Muscle of leg (tissue), 16 donors: ENCODE data around the gene PARP14. TPM values are rescaled to one million over a fixed set of nuclear protein-coding genes. Genes with fewer than 3 reads are reported as not detected.
A peak's percentile ranks its signal among the peaks of the same experiment; 100 is the strongest.
"Not testable (repeated sequence)": the region's sequence is repeated elsewhere in the genome, so short reads cannot be mapped to it uniquely, and the experiment has no call there.

Source experiments
- DNase-seq: peaks from one replicate; pipeline ENCODE4 v3.0.0; 2013
- H3K27ac ChIP-seq: one replicate; pipeline ENCODE4 v1.5.1; 2013; ENCODE audit warnings: mild to moderate bottlenecking, low read length, control low read depth
- H3K27me3 ChIP-seq: one replicate; pipeline ENCODE4 v1.6.1; 2013; ENCODE audit warnings: low read length; ENCODE audit not compliant: control insufficient read depth, insufficient read depth
- H3K36me3 ChIP-seq: one replicate; pipeline ENCODE4 v1.6.1; 2013; ENCODE audit warnings: low read length; ENCODE audit not compliant: control insufficient read depth, insufficient read depth
- H3K4me1 ChIP-seq: one replicate; pipeline ENCODE4 v1.6.1; 2013; ENCODE audit warnings: low read length; ENCODE audit not compliant: control insufficient read depth, insufficient read depth
- H3K4me3 ChIP-seq: one replicate; pipeline ENCODE4 v1.5.1; 2013; ENCODE audit warnings: low read length, control low read depth
- H3K9me3 ChIP-seq: replicated peaks from 2 replicates; pipeline ENCODE4 v1.6.1; 2013; ENCODE audit warnings: low read depth, low read length; ENCODE audit not compliant: control insufficient read depth
- WGBS: methylation state at CpG from one replicate; pipeline ENCODE4 v1.1.5; 2013; ENCODE audit warnings: missing lambda C conversion rate; ENCODE audit not compliant: insufficient coverage; 5-methylcytosine and 5-hydroxymethylcytosine counted together
- long read RNA-seq, 11 donors: transcript quantifications; one replicate each; lab custom pipeline, GENCODE V29; 2026
- polyA plus RNA-seq, 8 donors: library from polyadenylated mRNA; unstranded; fragments of 120-200 nt; gene quantifications; one replicate each; pipeline versions ENCODE4 v1.2.1 to v1.2.3, GENCODE V29; 2013; ENCODE audit warnings: inconsistent platforms in 1 of 8, low replicate concordance in 1 of 8; ENCODE audit not compliant: insufficient read length in 8 of 8, insufficient read depth in 1 of 8
- total RNA-seq: library from RNA; stranded (reverse); fragments of 120-200 nt; gene quantifications from one replicate; pipeline ENCODE4 v1.2.4, GENCODE V29; 2013

The PARP14 gene
- total RNA-seq (12.9 TPM), polyA plus RNA-seq (1 to 10 TPM; 6.6 to 9.4 (median 8.7) TPM)
- long read RNA-seq, donor 1, full-length matches to known transcripts = 1 of 1 reads
- long read RNA-seq, donor 1, partial matches to known transcripts = 0 of 1 reads
- long read RNA-seq, donor 1, other reads (novel, unspliced or antisense) = 0 of 1 reads
- long read RNA-seq, donor 2 = 0 reads
- long read RNA-seq, donor 3 = 0 reads
- long read RNA-seq, donor 4 = 0 reads
- long read RNA-seq, donor 5 = 0 reads
- long read RNA-seq, donor 6 = 0 reads
- long read RNA-seq, donor 7 = 0 reads
- long read RNA-seq, donor 8 = 0 reads
- long read RNA-seq, donor 9 = 0 reads
- long read RNA-seq, donor 10 = 0 reads
- long read RNA-seq, donor 11 = 0 reads

- Histone ChIP-seq H3K27me3 (no peaks in the 10 kb centered on the region), H3K36me3 (peaks cover 8% of the 10 kb centered on the region), H3K27ac (peak within 1 kb of the TSS; percentile 96), H3K4me1 (peaks cover 25% of the 10 kb centered on the region), H3K4me3 (peak within 1 kb of the TSS; percentile 85), H3K9me3 (no peaks in the 10 kb centered on the region)
- WGBS = 1% methylated on average over 44 of the region's 63 CpGs
- peak; percentile 91 for DNase-seq
Measured at GRCh38 chr3:122680475-122681283, at the start of gene PARP14. Gene PARP14 (plus strand): TSS chr3:122680839. CDS start chr3:122680884, 45 bp downstream.

DNA sequence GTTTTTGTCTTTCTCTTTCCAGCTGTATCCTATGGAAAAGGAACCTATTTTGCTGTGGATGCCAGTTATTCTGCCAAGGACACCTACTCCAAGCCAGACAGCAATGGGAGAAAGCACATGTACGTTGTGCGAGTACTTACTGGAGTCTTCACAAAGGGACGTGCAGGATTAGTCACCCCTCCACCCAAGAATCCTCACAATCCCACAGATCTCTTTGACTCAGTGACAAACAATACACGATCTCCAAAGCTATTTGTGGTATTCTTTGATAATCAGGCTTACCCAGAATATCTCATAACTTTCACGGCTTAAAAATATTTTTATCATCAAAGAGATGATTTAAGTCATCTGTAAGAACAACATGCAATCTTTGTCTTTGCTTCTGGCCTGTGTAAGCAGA lies 44.9 kb upstream of the PARP14 start:
- Histone ChIP-seq H3K27ac (no peak overlapping the region), H3K36me3 (no peaks in the 10 kb centered on the region), H3K27me3 (no peaks in the 10 kb centered on the region), H3K9me3 (no peaks in the 10 kb centered on the region), H3K4me1 (no peaks in the 10 kb centered on the region), H3K4me3 (no peak overlapping the region)
- 90% methylated on average over 2 of the region's 5 CpGs for WGBS
- no peak for DNase-seq

DNA sequence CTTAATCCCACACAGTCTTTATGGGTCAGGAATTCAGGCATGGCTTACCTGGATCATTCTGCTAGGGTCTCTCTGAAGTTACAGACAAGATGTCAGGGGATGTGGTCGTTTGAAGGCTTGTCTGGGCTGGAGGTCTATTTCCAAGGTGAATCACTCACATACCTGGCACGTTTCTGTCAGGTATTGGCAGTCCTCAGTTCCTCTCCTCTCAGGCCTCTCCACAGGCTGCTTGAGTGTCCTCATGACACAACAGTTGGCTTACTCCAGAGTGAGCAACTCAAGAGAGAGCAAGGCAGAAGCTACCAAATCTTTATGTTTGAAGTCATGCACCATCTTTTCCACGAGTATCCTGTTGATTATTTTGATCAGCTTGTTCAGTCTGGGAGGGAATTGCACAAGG lies 43.9 kb upstream of the PARP14 start:
- 92% methylated on average over 2 of the region's 3 CpGs for WGBS
- no peak for DNase-seq
- Histone ChIP-seq H3K4me3 (no peak overlapping the region), H3K9me3 (no peaks in the 10 kb centered on the region), H3K36me3 (no peaks in the 10 kb centered on the region), H3K27ac (no peak overlapping the region), H3K4me1 (no peaks in the 10 kb centered on the region), H3K27me3 (no peaks in the 10 kb centered on the region)

DNA sequence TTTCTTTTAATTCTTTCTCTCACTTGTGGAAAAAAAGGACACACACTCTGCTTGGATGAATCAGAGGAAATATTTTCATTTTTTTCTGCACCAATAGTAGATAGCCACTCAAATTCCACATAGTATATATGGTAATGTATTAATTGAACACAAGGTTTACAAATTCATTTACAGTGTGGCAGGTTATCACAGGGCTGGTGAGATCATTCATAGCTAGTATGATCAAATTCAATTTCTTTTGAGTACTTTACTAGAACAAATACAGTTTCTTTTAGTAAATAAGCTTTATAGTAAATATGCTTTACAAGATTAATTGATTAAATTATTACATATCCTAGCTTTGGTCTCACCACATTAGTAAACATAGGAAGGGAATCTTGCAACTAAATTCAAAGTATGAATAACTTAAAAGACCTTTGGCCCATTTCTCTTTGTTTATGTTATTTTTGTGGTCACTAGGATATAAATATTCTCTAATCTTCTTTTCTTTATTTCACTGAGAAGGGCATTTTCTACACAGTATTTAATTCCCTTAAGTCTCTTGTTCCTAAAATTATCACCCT lies 40.1 kb upstream of the PARP14 start:
- Histone ChIP-seq H3K9me3 (no peaks in the 10 kb centered on the region), H3K4me3 (no peak overlapping the region), H3K27me3 (no peaks in the 10 kb centered on the region), H3K27ac (no peak overlapping the region), H3K4me1 (no peaks in the 10 kb centered on the region), H3K36me3 (no peaks in the 10 kb centered on the region)
- no peak for DNase-seq

DNA sequence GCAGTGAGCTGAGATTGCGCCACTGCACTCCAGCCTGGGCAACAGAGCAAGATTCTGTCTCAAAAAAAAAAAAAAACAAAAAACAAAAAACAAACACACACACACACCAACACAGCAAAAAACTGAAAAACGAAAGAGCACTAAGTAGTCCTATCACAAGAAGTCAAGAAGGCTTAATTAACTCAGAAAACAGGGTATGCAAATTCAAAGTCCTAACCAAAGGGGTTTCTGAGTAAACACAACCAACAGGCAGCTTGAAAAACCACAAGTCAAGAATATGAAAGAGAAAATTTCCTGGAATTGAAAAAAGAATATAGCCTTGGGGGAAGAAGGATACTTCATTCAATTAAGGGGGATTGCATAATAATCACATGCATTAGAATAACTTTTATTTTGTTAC lies 37.7 kb upstream of the PARP14 start:
- no peaks in the 10 kb centered on the region for H3K9me3 ChIP-seq
- H3K4me3 ChIP-seq = no peak overlapping the region
- no peak for DNase-seq
- no peaks in the 10 kb centered on the region for H3K36me3 ChIP-seq
- WGBS = no CpG with 5 or more reads among the region's 2 CpGs
- no peak overlapping the region for H3K27ac ChIP-seq
- H3K4me1 ChIP-seq = no peaks in the 10 kb centered on the region
- H3K27me3 ChIP-seq = no peaks in the 10 kb centered on the region

GRCh38 chr3:122646146-122646988 lies 34.3 kb upstream of the PARP14 start:
- WGBS = no CpG with 5 or more reads among the region's 5 CpGs
- no peaks in the 10 kb centered on the region for H3K36me3 ChIP-seq
- no peak overlapping the region for H3K27ac ChIP-seq
- H3K27me3 ChIP-seq = peaks cover 2% of the 10 kb centered on the region
- DNase-seq = no peak
- H3K9me3 ChIP-seq = no peaks in the 10 kb centered on the region
- no peaks in the 10 kb centered on the region for H3K4me1 ChIP-seq
- H3K4me3 ChIP-seq = no peak overlapping the region

DNA sequence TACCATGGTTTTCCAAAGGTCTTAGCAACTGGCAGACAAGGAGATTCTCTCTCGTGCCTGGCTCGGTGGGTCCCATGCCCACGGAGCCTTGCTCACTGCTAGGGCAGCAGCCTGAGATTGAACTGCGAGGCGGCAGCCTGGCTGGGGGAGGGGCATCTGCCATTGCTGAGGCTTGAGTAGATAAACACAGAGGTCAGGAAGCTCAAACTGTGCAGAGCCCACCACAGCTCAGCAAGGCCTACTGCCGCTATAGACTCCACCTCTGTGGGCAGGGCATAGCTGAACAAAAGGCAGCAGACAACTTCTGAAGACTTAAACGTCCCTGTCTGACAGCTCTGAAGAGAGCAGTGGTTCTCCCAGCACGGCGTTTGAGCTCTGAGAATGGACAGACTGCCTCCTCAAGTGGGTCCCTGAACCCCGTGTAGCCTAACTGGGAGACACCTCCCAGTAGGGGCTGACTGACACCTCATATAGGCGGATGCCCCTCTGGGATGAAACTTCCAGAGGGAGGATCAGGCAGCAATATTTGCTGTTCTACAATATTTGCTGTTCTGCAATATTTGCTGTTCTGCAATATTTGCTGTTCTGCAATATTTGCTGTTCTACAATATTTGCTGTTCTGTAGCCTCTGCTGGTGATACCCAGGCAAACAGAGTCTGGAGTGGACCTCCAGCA lies 29.3 kb upstream of the PARP14 start:
- not testable (repeated sequence) for H3K27me3 ChIP-seq, H3K27ac ChIP-seq, H3K36me3 ChIP-seq, DNase-seq, H3K4me1 ChIP-seq, H3K4me3 ChIP-seq, H3K9me3 ChIP-seq
- WGBS = 73% methylated on average over 10 of the region's 11 CpGs

- DNase-seq, H3K36me3 ChIP-seq, H3K27ac ChIP-seq, H3K27me3 ChIP-seq, H3K4me3 ChIP-seq, H3K9me3 ChIP-seq, H3K4me1 ChIP-seq: not testable (repeated sequence)
- 68% methylated on average over 3 of the region's 6 CpGs for WGBS
Measured at GRCh38 chr3:122651962-122652361, 28.7 kb upstream of the PARP14 start.

DNA sequence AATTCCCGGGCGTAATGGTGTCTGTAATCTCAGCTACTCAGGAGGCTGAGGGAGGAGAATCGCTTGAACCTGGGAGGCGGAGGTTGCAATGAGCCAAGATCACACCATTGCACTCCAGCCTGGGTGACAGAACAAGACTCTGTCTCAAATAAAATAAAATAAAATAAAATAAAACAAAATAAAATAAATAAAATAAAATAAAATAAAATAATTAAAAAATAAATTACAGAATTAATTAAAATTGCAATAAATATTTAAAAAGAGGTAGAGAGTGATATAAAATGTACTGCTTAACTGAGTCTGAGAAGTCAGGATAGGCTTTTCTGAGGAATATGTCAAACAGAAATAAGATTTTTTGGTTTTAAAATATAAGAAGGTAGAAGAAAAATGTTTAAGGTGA lies 22.3 kb upstream of the PARP14 start:
- H3K4me1 ChIP-seq, H3K27me3 ChIP-seq, DNase-seq, H3K27ac ChIP-seq, H3K36me3 ChIP-seq, H3K4me3 ChIP-seq, H3K9me3 ChIP-seq: not testable (repeated sequence)
- no CpG with 5 or more reads among the region's 4 CpGs for WGBS
